HG03575 (cell line): Measurements from ENCODE around the gene SHC2.
"Not testable (repeated sequence)": the region's sequence is repeated elsewhere in the genome, so short reads cannot be mapped to it uniquely, and the experiment has no call there.

Experiments used
- ATAC-seq: cut with Tn5 transposase; IDR thresholded peaks from one replicate; pipeline ENCODE4 v1.9.1; 2021; ENCODE audit not compliant: unreplicated experiment, insufficient number of reproducible peaks, low FRiP score; ENCODE audit errors: extremely low read depth

SHC2 gene

DNA sequence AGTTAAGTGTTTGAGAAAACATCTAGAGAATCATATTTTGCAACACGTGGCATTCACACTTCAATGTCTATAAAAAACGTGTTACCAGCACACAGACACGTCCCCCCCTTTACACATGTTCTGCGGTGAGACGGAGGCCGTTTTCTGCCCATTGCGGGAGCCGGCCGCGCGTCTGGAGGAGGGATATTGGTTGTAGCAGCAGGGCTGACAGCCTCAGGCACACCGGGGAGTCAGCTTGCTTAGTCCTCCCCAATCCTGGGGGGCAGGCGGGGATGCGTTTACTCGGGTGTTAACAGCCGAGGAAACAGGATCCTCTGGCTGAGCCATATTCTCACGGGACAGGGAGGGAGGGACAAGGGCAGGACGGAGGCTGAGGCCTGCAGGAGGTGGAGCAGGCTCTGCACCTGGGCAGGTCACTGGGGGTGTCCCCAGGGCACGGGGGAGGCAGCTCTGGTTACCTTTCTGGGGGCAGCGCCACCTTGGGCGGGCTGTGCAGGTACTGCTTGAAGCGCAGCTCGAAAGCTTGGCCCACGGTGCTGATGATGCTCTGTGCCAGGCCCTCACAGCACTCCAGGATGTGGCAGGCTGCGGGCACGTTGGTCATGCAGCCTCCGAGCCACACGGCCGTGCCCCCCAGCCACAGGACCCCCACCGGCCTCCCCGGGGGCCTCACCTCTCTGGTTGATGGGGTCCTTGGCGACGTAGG, 25.0 kb downstream of the SHC2 start:
- no peak for ATAC-seq

DNA sequence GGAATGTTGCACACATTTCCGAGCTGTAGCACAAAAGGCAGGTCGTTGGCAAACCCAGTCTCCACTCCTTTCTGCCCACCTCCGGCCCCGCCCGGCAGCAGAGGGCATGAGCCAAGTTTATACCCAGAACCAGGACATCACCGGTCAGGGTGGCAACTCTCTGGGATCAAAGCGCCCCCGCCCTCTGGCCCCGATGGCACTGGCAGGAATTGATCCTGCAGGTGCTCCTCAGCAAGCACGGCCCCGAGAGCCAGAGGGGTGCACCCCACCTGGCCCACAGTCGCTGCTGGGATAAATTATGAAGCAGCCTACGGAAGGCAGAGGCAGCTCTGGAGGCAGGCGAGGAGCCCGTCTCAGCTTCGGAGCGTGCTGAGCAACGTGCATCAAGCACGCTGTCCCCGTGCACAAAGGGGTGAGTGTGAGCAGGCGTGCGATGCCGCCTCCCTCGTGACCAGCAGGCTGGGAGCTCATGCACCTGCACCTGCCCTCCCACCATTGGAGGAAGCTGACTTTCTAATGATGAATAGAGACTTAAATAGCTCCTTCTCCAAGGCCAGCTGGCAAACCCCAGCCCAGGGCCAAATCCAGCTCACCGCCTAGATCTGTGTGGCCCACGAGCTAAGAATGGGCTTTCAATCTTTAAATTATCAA, 25.7 kb downstream of the SHC2 start:
- no peak for ATAC-seq

DNA sequence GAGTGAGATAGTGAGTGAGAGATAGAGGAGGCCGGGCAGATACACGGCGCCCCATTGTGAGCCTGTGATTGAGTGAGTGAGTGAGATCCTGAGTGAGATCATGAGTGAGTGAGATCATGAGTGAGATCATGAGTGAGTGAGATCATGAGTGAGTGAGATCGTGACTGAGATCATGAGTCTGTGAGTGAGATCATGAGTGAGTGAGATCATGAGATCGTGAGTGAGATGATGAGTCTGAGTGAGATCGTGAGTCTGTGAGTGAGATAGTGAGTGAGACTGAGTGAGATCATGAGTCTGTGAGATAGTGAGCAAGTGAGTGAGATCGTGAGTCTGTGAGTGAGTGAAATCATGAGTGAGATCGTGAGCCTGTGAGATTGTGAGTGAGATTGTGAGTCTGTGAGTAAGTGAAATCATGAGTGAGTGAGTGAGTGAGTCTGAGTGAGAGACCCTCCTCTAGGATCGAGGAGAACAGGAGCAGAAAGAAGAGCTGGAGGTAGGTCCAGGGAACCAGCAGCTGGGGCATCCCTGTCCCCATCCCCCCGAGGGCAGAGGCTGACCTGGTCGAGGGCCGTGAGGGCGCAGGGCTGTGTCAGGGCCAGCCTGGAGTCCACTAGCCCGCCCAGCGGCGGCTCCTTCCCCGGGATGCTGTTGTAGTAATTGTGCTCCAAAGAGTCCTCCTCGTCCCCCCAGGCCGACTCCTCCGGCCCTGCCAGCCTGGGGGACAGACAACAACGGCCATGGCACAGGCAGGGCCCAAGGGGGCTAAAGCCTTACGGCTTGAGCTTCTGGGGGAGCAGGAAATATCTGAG, 26.5 kb downstream of the SHC2 start:
- ATAC-seq = no peak

DNA sequence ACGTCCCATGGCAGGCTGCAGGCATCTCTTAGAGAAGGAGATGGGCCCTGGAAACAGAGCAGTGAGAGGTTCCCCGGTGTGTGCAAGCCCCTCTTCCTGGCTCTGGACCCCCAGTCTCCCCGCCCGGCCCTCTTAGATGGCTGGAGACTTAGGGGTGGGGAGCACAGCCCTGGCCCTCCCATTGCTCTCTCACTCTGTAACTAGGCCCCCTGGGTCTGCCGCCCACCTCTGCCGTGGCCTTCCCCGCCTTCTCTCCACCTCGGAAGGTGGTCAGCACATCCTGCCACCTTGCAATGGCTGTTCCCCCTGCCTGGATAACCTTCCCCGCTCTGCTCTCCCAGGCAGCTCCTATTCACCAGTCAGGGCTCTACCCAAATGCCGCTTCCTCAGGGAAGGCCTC, 30.1 kb downstream of the SHC2 start:
- ATAC-seq = no peak

DNA sequence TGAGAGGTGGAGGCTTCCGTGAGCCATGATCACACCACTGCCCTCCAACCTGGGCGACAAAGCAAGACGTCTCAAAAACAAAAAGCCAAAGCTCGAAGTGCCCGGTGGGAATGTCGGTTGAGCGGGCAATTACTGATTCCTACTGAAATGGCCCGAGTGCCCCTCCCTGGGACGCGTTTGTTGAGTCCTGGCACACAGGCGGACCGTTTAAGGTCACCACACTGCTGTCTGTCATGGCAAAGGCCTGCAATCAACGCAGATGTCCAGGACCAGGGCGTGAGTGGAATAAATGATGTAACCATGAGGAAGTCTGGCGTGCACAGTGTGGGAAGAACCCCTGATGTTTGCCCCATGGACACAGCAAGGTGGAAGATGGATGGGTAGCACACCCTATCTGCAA, 32.7 kb downstream of the SHC2 start:
- no peak for ATAC-seq

DNA sequence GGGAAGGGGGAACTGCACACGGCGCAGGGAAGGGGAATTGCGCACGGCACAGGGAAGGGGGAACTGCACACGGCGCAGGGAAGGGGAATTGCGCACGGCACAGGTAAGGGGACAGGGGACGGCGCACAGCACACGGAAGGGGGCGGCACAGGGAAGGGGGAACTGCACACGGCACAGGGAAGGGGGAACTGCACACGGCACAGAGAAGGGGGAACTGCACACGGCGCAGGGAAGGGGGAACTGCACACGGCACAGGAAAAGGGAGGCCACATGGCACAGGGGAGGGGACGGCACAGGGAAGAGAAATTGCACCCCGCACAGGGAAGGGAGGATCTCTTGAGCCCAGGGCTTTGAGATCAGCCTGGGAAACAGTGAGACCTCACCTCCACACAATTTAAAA, 33.2 kb downstream of the SHC2 start:
- not testable (repeated sequence) for ATAC-seq

DNA sequence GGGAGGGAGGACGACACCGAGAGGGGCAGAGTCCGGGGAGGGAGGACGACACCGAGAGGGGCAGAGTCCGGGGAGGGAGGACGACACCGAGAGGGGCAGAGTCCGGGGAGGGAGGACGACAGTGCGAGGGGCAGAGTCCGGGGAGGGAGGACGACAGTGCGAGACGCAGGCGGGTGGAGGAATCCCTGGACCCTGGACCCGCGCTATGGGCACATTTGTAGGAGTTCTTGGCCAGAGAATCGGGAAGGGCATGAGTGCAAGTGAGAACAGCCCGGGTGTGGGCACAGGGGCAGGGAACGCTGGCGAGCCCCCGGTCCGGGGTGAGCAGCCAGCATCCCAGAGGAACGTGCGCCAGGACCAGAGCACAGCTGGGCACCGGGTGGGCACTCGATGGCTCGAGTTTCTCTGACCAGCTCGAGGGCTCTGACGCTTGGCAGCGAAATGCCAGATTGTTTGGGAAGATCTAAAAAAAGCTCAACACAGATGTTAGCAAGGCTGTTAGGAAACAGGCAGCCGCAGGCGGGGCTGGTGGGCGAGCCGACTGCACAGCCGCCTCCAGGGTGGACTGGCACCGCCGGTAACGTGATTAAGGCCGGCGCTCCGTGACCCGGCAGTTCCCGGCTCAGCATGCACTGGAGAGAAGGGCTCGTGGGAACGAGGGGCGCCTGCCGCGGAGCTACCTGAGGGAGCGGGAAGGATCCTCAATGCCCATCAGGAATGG, 33.9 kb downstream of the SHC2 start:
- ATAC-seq = no peak

DNA sequence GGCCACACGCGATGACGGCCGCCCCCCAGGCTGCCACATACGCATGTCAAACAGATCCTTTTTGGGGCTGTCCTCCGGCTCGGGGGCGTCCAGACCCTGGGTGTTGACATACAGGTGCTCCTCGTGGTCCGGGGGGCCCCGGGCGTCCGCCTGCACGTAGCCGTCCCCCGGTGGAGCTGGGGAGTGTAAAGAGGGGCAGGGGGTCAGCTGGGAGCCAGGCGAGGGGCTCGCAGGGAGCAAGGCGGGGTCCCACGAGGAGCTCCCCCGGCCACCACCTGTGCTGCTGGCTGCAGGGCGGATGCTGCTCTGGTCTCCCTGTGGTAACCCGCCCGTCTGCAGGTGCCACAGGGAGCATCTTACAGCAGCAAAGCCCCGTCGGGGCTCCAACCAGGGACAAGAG, 35.8 kb downstream of the SHC2 start:
- no peak for ATAC-seq

DNA sequence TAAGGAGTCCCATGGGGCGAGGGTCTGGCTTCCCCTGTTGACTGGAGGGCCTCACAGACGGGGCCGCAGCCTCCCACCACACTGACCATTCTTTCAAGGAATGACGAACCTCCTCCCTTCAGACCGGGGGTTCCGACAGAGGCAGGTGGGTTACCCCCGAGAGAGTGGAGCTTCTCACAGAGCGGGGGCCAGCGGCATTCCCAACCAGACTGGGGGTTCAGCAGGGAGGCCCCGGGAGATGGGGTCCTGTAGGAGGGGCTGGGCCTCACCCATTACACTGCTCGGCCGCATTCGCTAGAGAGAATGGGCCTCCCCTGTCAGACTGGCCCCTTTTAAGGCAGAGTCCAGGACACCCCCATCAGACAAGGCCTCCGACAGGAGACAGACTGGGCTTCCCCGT, 36.3 kb downstream of the SHC2 start:
- ATAC-seq = no peak

DNA sequence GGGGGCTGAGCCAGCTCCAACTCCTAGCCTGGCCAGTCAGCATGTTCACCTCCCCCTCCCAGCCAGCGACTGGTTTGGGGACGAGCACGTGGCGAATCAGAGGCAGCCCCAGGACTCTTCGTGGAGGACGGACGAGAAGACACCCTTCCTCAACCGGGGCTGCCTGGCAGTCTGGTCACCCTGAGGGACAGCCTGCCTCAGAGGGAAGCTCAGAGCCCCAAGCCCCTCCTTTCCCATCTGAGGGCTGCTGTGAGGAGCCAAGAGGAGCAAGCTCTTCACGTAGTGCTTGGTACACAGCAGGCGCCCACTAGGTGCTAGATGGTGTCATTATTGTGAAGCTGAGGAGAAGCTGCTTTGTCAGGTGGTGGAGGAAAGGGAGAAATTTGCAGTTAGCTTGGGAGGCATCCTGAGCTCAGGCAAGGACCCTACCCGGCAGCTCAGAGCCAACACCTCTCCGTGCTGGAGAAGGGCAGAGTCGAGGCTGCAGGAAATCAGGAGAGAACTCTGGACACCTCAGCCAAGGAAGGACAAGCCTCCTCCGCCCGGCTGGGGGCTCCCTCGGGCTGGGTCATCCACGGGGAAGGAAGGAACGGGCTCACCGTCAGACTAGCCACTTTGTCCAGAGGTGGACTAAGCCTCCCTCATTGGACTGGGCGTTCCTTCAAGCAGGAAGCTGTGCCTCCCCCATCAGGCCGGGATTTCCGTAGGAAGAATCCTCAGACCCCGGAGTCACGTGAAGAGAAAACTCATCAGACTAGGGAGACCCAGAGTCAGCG, 37.0 kb downstream of the SHC2 start:
- ATAC-seq = no peak

DNA sequence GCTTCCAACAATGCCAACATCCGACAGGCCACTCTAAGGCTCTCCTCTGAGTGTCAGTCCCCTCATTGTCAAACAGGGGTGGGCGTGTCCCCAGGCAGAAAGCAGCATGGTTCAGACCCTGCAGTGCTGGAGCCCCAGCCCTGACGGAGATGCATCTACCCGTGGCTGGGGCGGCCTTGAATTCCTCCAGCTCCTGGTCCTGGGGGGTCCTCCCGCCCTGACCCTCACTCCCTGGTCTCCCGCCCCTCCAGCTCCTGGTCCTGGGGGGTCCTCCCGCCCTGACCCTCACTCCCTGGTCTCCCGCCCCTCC, 38.0 kb downstream of the SHC2 start:
- not testable (repeated sequence) for ATAC-seq

DNA sequence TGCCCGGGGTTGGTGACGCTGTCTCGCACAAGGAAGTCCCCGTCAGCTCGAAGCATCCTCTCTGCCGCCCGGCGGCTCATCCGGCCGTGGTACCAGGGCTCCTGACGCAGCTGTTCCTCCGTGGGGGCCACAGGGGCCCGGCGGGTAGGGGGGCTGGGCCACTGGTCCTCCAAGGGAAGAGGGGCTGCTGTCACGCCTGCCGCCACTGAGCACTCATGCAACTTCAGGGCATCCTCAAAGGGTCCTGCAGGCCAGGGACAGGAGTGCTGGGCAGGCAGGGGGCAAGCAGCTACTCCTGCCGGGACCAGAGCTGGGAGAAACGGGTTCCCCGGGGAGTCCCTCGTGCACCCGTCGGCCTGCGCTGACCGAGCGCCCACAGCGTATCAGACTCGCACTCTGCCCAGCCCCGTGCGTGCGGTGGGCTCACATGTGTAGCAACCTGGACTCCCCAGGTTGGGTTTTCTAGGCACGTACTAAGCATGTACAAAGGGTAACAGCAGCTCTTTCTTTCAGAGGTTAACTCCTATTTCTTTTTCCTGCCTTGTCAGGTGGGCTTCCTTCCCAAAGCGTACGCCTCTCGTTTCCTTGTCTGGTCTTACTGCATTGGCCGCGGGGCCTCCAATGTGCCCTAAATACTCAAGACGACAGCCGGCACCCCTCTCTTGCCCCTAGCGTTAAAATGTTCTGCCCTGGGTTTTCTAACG, 38.5 kb downstream of the SHC2 start:
- ATAC-seq = no peak

DNA sequence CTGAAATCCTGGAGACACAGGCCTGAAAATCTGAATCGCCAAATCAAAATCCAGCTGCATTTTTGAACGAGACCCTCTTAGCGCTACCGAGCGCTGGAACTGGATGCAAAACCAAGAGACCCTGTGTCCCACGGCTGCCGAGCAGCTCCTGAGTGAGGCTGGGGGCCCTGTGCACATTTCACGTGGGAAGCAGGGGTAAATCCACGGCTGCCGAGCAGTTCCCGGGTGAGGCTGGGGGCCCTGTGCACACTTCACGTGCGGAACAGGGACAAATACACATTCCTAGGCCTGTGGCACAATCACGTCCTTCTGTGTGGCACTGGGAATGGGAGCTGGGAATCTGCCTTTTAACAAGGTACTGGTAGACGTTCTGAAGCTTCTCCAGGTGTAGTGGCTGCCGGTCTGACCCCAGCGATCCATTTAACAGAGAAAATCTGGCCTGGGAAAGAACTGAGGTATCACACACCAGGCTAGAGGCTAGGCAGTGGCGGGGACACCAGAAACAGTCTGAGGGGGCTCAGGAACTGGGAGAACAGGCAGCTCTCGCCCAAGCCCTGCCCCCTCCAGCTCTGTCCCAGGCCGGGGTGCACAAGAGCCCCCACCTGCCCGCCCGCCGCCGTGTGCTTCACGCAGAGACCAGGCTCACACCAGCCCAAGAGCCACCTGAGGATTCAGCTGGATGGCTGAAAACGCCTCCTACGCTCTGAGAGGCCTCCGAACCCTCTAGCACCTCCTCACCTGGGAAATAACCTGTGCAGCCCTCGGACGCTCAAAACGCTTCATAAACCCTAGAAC, 40.9 kb downstream of the SHC2 start:
- ATAC-seq = no peak

DNA sequence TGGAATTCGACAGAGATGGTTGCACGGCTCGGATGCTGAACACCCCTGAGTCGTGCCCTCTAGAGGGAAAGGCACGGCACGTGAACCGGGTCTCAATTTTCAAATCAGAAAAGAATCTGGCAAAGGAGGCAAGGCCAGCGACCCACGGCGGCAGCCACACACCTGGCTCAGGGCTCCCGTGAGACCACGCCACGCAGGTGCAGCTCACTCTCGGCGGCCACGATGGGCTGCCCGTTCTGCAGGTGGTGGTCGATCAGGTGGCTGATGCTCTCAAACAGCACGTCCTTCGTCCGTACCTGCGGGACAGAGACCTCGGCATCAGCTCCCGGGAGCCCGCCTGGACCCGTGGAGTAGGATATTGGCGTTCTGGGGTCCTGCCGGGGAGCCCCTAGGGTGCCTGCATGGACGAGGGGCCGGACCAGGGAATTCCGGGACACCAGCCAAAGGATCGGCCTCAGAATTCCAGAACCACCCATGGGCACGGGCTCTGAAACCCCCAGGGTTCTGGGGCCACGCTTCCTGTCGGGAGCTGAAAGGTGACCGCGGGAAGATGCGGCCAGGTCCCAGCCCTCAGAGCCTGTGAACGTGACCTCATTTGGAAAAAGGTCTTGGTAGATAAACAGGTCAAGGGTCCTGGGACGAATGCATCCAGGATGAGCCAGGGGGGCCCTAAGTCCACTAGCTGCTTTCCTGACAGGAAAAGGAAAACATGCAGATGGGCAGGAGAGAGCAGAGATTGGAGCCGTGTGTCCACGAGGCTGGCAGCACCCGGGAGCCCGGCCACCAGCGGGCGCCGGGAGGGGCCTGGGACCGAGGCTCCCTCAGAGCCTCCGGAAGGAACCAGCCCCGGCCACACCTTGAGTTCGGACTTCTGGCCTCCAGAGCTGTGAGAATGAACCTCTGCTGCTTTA, 41.8 kb downstream of the SHC2 start:
- no peak for ATAC-seq

DNA sequence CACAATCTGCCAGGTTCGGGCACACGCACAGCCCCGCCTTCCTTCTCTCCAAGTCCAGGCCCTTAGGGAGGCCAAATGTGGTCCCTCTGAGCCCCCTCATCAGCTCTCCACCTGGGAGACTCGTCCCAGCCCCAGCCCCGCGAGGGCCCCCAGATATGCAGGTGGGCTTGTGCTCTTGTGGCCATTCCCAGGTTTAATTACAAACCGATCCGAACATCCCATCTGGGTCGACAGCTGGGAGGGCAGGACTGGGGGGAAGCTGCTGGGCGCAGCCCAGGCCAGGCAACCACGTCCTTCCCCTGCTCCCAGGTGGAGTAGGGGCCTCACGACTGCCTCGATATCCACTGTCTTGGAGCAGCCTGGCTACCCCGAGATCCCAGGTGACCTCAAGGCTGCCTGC, 44.4 kb downstream of the SHC2 start:
- no peak for ATAC-seq

DNA sequence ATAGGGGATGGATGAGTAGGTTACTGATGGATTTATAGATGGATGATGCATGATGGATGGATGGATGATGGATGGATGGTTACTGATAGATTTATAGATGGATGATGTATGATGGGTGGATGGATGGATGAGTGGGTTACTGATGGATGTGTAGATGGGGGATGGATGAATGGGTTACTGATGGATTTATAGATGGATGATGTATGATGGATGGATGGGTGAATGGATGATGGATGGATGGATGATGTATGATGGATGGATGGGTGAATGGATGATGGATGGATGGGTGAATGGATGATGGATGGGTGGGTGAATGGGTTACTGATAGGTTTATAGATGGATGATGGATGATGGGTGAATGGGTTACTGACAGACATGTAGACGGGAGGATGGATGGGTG, 45.5 kb downstream of the SHC2 start:
- ATAC-seq = no peak
